WTC11 (cell line): Measurements from ENCODE around the gene SFRP2. TPM values are rescaled to one million over a fixed set of nuclear protein-coding genes. Genes with fewer than 3 reads are reported as not detected.

Experiments
- ATAC-seq: fragments of 200-7000 bp; cut with Tn5 transposase; 2 replicates; pipeline ENCODE4 v1.10.0; 2021; ENCODE audit warnings: mild to moderate bottlenecking, moderate library complexity
- CTCF ChIA-PET: fragments of 300-600 bp; sonication (Branson Sonifier 250); formaldehyde crosslinking; loops from one replicate; lab custom pipeline; 2021; ENCODE audit warnings: antibody characterized with exemption; lab: Charles Lee
- POLR2A ChIA-PET: fragments of 350-600 bp; sonication (Branson Sonifier 250); formaldehyde crosslinking; loops from one replicate; lab custom pipeline; 2021; ENCODE audit warnings: antibody characterized with exemption; lab: Charles Lee
- DNase-seq: peaks from one replicate; pipeline ENCODE4 v3.0.0; 2021; ENCODE audit warnings: low spot score
- H3K27ac Mint-ChIP-seq: 2 replicates; pipeline ENCODE4 v1.8.0; 2021; ENCODE audit warnings: mixed read lengths
- H3K27me3 Mint-ChIP-seq: 2 replicates; pipeline ENCODE4 v1.8.0; 2021; ENCODE audit warnings: low read depth, mild to moderate bottlenecking, moderate library complexity, mixed read lengths
- H3K36me3 Mint-ChIP-seq: 2 replicates; pipeline ENCODE4 v1.8.0; 2021; ENCODE audit warnings: mixed read lengths
- H3K4me1 Mint-ChIP-seq: 2 replicates; pipeline ENCODE4 v1.8.0; 2022; ENCODE audit warnings: mixed read lengths
- H3K4me3 Mint-ChIP-seq: 2 replicates; pipeline ENCODE4 v1.8.0; 2021; ENCODE audit warnings: mild to moderate bottlenecking, moderate library complexity, mixed read lengths
- H3K9me3 Mint-ChIP-seq: 2 replicates; pipeline ENCODE4 v1.8.0; 2021; ENCODE audit warnings: mixed read lengths
- CREB1 ChIP-seq: sonication (generic); formaldehyde crosslinking; IDR thresholded peaks from 2 replicates; pipeline ENCODE4 v1.8.0; 2023; ENCODE audit warnings: mild to moderate bottlenecking, missing genetic modification reagents
- GABPB1 ChIP-seq: sonication (generic); formaldehyde crosslinking; IDR thresholded peaks from 2 replicates; pipeline ENCODE4 v1.8.1; 2023; ENCODE audit warnings: mild to moderate bottlenecking, missing genetic modification reagents
- MXD4 ChIP-seq: fragments of 250-450 bp; sonication (Bioruptor Pico); IDR thresholded peaks from 2 replicates; pipeline ENCODE4 v1.8.0; 2021; ENCODE audit warnings: mild to moderate bottlenecking, moderate library complexity, borderline replicate concordance
- PRRX2 ChIP-seq: fragments of 250-450 bp; sonication (Bioruptor Pico); IDR thresholded peaks from 2 replicates; pipeline ENCODE4 v1.8.0; 2021; ENCODE audit warnings: mild to moderate bottlenecking
- TEAD4 ChIP-seq: sonication (generic); formaldehyde crosslinking; IDR thresholded peaks from 2 replicates; pipeline ENCODE4 v1.8.0; 2022; ENCODE audit warnings: mild to moderate bottlenecking, missing genetic modification reagents
- ZBTB21 ChIP-seq: sonication (generic); formaldehyde crosslinking; IDR thresholded peaks from 2 replicates; pipeline ENCODE4 v1.8.1; 2023; ENCODE audit warnings: mild to moderate bottlenecking, missing genetic modification reagents, borderline replicate concordance
- ZNF396 ChIP-seq: fragments of 250-450 bp; sonication (Bioruptor Pico); IDR thresholded peaks from 2 replicates; pipeline ENCODE4 v1.8.0; 2021; ENCODE audit warnings: mild to moderate bottlenecking, moderate library complexity, borderline replicate concordance
- ZNF416 ChIP-seq: fragments of 250-450 bp; sonication (Bioruptor Pico); IDR thresholded peaks from 2 replicates; pipeline ENCODE4 v1.9.0; 2021; ENCODE audit warnings: mild to moderate bottlenecking, inconsistent platforms
- total RNA-seq: library from RNA; stranded (reverse); gene quantifications from 3 replicates; pipeline ENCODE4 v1.2.3, GENCODE V29; 2021
- TF ChIP-seq, protein P1 (sequence below): fragments of 200-600 bp; IDR thresholded peaks from 2 replicates; pipeline ENCODE4 v1.8.0; 2022; ENCODE audit warnings: antibody characterized with exemption
- TF ChIP-seq, protein P2 (sequence below): fragments of 250-450 bp; sonication (Bioruptor Pico); IDR thresholded peaks from 2 replicates; pipeline ENCODE4 v1.9.0; 2021; ENCODE audit warnings: mild to moderate bottlenecking
- TF ChIP-seq, protein P3 (sequence below): sonication (generic); formaldehyde crosslinking; IDR thresholded peaks from 2 replicates; pipeline ENCODE4 v1.8.0; 2023; ENCODE audit warnings: missing genetic modification reagents, mild to moderate bottlenecking, borderline replicate concordance

The SFRP2 gene
- total RNA-seq, 1 experiment from 2014 or later, result 417 TPM

DNA sequence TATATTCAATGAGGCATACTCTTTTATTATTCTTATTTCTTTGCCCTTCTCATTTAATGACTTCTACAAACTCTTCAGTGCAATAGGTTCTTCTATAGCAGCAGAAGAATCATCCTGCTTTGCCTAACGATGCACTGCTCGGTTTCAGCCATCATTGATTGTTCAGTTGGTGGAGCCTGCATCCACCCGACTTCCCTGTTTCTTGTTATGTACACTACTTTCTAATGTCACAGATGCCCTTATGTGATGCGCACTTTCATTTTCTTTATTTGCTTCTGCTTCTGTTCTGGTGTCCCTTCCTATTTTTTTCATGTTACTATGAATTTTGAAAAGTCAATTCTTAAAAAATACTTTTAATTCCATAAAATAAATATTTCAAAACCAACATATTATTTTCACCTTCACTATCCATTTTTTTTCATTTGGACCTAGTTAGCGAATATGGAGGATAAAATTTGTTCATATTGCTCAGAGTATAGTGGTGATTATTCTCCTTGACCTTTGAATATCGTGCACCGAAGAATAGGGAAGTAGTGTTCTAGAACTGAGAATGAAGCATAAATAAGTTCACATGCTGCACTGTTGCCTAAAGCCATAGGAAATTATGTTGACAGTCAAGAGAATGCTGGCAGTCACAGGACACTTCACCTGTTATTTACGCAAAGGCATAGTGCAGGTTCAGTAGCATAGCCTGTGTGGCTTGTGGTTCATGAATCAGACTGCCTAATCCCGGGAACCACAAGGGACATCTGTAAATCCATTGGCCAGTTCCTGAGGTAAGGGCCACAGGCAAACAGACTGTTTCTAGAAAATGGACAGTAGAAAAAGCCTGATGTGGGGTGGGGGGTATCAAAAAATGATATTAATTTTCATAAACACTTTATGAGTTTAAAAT is 21.3 kb upstream of the SFRP2 start:
- no peak overlapping the region for H3K27ac Mint-ChIP-seq
- no peak for ATAC-seq
- no peak for DNase-seq
- H3K4me3 Mint-ChIP-seq, result no peak overlapping the region
- TF ChIP-seq TEAD4, result no peak
- peaks cover 12% of the 10 kb centered on the region for H3K4me1 Mint-ChIP-seq
- H3K36me3 Mint-ChIP-seq, result 0 out of 2 replicates have a peak, but pooled peaks cover 6% of the 10 kb centered on the region
- CTCF ChIA-PET, result no interaction called here
- peaks cover 18% of the 10 kb centered on the region for H3K9me3 Mint-ChIP-seq
- POLR2A ChIA-PET, result no interaction called here
- H3K27me3 Mint-ChIP-seq, result no peaks in the 10 kb centered on the region; the same call in 1 of the 2 replicates

DNA sequence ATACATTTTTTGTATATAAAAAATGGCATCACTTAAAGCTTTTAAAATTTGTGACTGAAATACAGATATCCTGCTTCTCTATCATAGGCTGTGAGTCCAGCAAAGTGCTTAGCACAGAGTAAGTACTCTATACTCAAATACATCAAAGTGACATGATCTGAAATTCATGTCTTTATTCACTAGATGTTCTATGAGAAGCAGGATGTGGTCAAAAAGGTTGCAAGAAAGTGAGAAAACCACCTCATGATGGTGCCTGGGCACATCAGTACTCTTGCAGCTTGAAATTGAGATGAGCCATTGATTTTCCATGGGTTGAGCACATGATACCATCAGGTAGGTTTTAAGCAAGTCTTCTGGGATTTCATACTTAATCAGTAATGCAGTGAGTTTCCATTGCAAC is 20.4 kb upstream of the SFRP2 start:
- ChIA-PET CTCF (no interaction called here), POLR2A (no interaction called here)
- Mint-ChIP-seq H3K9me3 (peaks cover 11% of the 10 kb centered on the region), H3K4me1 (peaks cover 12% of the 10 kb centered on the region), H3K27ac (no peak overlapping the region), H3K4me3 (no peak overlapping the region), H3K27me3 (no peaks in the 10 kb centered on the region; the same call in 1 of the 2 replicates), H3K36me3 (0 out of 2 replicates have a peak, but pooled peaks cover 3% of the 10 kb centered on the region)
- DNase-seq (no peak), ATAC-seq (no peak)
- TF ChIP-seq, protein P1, sequence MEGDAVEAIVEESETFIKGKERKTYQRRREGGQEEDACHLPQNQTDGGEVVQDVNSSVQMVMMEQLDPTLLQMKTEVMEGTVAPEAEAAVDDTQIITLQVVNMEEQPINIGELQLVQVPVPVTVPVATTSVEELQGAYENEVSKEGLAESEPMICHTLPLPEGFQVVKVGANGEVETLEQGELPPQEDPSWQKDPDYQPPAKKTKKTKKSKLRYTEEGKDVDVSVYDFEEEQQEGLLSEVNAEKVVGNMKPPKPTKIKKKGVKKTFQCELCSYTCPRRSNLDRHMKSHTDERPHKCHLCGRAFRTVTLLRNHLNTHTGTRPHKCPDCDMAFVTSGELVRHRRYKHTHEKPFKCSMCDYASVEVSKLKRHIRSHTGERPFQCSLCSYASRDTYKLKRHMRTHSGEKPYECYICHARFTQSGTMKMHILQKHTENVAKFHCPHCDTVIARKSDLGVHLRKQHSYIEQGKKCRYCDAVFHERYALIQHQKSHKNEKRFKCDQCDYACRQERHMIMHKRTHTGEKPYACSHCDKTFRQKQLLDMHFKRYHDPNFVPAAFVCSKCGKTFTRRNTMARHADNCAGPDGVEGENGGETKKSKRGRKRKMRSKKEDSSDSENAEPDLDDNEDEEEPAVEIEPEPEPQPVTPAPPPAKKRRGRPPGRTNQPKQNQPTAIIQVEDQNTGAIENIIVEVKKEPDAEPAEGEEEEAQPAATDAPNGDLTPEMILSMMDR, result no peak
- TF ChIP-seq, protein P2, sequence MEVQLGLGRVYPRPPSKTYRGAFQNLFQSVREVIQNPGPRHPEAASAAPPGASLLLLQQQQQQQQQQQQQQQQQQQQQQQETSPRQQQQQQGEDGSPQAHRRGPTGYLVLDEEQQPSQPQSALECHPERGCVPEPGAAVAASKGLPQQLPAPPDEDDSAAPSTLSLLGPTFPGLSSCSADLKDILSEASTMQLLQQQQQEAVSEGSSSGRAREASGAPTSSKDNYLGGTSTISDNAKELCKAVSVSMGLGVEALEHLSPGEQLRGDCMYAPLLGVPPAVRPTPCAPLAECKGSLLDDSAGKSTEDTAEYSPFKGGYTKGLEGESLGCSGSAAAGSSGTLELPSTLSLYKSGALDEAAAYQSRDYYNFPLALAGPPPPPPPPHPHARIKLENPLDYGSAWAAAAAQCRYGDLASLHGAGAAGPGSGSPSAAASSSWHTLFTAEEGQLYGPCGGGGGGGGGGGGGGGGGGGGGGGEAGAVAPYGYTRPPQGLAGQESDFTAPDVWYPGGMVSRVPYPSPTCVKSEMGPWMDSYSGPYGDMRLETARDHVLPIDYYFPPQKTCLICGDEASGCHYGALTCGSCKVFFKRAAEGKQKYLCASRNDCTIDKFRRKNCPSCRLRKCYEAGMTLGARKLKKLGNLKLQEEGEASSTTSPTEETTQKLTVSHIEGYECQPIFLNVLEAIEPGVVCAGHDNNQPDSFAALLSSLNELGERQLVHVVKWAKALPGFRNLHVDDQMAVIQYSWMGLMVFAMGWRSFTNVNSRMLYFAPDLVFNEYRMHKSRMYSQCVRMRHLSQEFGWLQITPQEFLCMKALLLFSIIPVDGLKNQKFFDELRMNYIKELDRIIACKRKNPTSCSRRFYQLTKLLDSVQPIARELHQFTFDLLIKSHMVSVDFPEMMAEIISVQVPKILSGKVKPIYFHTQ, result no peak
- TF ChIP-seq ZBTB21 (CRISPR knock-in tag) (no peak), ZNF416 (CRISPR knock-in tag) (no peak), CREB1 (CRISPR knock-in tag) (no peak), GABPB1 (no peak)

DNA sequence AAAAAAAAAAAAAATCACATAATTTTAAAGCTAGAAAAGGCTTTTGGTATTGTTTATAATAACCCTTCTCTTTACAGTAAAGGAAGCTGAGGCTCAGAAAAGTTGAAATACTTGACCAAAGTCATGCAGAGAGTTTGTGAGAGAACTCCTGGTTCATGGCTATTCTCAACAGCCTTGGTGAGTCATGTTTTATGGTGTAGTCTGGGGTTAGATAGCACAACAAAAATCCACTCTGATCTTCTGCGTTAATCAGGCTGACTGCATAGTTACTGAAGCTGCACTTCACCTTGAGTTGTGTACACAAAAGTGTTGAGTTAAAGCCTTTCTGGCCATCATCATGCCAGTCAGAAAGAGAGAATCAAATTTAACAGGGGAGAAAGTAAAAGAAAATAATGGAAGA is 19.3 kb upstream of the SFRP2 start:
- Mint-ChIP-seq H3K36me3 (0 out of 2 replicates have a peak, but pooled peaks cover 3% of the 10 kb centered on the region), H3K4me3 (no peak overlapping the region), H3K9me3 (peaks cover 11% of the 10 kb centered on the region), H3K4me1 (peaks cover 9% of the 10 kb centered on the region), H3K27me3 (no peaks in the 10 kb centered on the region; the same call in 1 of the 2 replicates), H3K27ac (no peak overlapping the region)
- POLR2A ChIA-PET, result interaction anchor here (1.0 kb wide), 1 partner anchor 10 kb away, joined by 3 read pairs; no protein-coding TSS in a partner anchor
- CTCF ChIA-PET, result no interaction called here
- ATAC-seq (no peak), DNase-seq (no peak)
- no peak for TF ChIP-seq MXD4
- TF ChIP-seq PRRX2 (CRISPR knock-in tag), result no peak
- TF ChIP-seq, protein P3, sequence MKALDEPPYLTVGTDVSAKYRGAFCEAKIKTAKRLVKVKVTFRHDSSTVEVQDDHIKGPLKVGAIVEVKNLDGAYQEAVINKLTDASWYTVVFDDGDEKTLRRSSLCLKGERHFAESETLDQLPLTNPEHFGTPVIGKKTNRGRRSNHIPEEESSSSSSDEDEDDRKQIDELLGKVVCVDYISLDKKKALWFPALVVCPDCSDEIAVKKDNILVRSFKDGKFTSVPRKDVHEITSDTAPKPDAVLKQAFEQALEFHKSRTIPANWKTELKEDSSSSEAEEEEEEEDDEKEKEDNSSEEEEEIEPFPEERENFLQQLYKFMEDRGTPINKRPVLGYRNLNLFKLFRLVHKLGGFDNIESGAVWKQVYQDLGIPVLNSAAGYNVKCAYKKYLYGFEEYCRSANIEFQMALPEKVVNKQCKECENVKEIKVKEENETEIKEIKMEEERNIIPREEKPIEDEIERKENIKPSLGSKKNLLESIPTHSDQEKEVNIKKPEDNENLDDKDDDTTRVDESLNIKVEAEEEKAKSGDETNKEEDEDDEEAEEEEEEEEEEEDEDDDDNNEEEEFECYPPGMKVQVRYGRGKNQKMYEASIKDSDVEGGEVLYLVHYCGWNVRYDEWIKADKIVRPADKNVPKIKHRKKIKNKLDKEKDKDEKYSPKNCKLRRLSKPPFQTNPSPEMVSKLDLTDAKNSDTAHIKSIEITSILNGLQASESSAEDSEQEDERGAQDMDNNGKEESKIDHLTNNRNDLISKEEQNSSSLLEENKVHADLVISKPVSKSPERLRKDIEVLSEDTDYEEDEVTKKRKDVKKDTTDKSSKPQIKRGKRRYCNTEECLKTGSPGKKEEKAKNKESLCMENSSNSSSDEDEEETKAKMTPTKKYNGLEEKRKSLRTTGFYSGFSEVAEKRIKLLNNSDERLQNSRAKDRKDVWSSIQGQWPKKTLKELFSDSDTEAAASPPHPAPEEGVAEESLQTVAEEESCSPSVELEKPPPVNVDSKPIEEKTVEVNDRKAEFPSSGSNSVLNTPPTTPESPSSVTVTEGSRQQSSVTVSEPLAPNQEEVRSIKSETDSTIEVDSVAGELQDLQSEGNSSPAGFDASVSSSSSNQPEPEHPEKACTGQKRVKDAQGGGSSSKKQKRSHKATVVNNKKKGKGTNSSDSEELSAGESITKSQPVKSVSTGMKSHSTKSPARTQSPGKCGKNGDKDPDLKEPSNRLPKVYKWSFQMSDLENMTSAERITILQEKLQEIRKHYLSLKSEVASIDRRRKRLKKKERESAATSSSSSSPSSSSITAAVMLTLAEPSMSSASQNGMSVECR (CRISPR knock-in tag), result no peak
- no peak for TF ChIP-seq ZNF396 (CRISPR knock-in tag)
